ENCODE data around the gene KCNJ4.

DNA sequence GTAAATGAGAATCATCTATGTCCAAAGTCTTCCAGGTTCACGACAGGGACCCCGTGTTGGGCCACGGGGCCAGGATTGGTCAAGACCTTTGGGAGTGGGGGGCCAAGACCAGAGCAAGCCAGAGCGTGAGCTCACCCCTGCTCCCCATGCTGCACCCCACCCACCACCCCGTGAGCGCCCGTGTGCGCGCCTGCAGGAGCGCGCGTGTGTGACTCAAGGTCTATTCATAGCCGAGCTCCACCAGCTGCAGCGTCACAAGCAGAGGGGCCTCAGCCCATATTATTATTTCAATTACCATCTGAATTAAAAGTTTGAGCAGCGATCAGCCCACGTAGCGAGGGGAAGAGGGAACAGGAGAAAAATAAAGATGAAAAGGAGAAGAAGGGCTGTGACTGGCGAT, 5.2 kb downstream of the KCNJ4 start:
- TF ChIP-seq, protein P1, sequence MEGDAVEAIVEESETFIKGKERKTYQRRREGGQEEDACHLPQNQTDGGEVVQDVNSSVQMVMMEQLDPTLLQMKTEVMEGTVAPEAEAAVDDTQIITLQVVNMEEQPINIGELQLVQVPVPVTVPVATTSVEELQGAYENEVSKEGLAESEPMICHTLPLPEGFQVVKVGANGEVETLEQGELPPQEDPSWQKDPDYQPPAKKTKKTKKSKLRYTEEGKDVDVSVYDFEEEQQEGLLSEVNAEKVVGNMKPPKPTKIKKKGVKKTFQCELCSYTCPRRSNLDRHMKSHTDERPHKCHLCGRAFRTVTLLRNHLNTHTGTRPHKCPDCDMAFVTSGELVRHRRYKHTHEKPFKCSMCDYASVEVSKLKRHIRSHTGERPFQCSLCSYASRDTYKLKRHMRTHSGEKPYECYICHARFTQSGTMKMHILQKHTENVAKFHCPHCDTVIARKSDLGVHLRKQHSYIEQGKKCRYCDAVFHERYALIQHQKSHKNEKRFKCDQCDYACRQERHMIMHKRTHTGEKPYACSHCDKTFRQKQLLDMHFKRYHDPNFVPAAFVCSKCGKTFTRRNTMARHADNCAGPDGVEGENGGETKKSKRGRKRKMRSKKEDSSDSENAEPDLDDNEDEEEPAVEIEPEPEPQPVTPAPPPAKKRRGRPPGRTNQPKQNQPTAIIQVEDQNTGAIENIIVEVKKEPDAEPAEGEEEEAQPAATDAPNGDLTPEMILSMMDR (conservative IDR thresholded peaks at IDR 0.05 in 1 of 2, IDR thresholded peaks at IDR 0.05 in 1 of 2; ENCODE audit: extremely low read depth in 1 of 2, insufficient read depth in 1 of 2, low read depth in 1 of 2, low read length in 2 of 2): no peak
- TF ChIP-seq EZH2 (IDR thresholded peaks at IDR 0.05; ENCODE audit: borderline replicate concordance, low read length): no peak
